HG03066 (cell line): ENCODE measurements around the gene VAV2.

Source experiments
- ATAC-seq: cut with Tn5 transposase; IDR thresholded peaks from one replicate; pipeline ENCODE4 v1.9.1; 2021; ENCODE audit warnings: low read depth; ENCODE audit not compliant: unreplicated experiment

Gene VAV2

DNA sequence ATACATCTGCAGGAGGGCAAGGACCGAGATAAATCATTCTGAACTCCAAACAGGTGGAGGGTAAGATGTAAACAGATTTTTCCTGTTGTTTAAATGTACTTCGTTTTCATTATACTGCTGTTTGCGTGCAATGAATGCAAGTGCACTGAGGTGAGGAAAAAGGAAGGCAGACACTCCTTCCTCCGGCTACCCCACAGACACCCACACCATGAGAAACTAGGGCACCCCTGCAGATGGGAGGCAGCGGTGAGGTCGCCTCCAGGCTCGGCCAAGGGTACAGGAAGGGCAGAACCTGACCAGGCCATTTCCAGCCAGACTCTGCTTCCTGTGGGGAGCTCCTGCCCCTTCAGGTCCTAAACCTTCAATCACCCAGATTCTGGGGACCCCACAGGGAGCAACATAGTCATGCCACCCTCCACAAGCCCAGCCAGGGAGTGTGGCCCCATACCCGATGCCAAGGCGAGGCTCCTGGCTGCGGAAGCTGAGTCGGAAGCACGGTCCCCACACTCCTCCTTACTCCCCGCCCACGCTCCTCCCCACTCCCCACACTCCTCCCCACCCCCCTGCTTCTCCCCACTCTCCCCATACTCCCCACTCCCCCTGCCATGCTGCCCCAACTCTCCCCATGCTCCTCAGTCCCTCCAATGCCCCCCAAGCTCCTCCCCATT is 37.1 kb downstream of the VAV2 start:
- no peak for ATAC-seq

DNA sequence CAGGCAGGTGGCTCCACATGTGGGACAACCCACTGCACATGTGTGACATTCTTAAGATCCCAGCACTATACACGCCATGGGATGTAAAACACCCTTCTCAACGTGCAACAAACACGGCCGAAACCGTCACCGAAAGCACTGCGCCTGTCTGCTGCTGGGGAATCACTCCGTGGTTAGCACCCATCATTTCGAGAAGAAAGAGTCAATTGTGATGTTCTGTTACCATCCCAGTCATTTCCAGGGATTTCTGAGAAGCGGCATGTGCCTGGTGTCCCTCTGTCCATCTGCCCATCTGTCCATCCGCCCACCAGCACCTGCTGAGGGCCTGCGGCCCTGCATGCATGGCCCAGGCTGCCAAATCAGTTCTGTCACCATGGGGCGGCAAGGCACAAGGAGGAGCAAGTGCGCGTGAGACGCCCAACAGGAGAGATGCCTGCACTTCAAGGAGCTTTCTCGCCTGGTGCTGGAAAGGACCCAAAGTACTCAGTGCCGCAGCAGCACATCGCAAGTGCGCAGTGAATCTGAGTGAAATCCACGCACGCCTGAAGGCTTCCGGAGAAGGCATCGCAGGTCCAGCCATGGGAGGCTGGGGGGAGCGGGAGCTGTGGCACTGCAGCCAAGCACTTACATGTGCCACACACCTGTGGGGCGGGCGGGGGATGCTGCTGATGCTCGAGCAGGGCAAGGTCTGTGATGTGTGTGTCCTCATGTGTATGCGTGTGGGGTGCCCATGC is 38.0 kb downstream of the VAV2 start:
- no peak for ATAC-seq

DNA sequence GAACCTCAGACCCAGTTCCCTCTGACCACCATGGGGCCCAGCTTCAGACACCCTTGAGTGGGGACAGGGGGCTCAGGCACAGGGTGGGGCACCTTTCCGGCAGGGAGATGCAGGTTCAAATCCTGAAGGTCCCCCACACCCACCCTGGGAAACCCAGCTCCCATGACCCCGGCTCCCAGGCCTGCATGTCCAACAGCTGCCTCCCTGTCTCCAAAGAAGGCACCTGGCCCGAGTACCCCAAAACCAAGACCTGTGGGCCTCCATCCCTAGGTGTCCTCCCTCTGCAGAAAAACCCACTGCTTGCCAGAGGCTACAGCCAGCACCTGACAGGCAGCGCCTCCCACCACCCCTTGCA is 38.5 kb downstream of the VAV2 start:
- ATAC-seq = no peak

DNA sequence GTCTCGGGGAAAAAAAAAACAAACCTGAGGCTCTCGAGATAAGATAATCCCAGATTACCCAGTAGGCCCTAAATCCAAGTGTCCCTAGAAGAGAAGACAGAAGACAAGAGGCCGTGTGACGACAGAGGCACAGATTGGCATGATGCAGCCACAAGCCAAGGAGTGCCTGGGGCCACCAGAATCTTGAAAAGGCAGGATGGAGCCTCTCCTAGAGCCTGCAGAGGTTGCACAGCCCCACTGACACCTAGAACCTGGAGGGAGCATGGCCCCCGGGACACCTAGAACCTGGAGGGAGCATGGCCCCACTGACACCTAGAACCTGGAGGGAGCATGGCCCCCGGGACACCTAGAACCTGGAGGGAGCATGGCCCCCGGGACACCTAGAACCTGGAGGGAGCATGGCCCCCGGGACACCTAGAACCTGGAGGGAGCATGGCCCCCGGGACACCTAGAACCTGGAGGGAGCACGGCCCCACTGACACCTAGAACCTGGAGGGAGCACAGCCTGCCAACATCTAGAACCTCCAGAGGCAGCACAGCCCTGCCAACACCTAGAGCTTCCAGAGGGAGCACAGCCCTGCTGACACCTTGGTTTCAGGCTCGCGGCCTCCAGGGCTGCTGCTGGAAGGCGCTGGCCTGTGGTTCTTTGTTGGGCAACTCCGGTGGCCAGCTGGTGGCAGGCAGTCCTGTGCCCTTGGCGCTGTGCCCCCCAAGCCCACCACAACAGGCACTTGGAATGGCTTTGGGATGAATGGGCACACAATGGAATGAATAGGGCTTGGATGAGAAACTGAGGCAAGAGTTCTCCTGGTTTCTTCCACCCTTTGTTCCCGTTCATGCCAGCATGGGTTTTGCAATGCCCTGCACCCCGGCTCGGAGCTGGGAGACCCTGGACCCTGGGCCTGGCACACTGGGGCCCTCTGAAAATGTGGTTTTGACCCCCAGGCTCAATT is 39.2 kb downstream of the VAV2 start:
- no peak for ATAC-seq

DNA sequence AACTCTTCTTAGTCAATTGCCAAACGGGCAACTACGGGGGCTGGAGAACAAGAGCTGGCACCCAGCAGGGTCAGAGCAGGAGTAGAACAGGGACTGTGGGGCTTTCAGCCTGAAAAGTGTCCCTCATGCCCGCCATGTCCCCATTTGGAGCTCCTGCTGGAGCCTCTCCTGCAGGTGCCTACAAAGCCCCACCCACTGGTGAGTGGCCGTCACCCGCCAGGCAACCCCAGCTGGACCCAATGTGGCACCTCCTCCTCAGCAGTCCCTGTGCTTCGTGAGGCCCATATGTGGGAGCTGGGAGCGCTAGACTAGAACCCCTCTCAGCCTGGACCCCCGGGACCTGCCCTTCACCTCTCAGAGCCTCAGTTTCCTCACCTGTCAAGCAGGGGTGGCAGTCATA is 40.9 kb downstream of the VAV2 start:
- ATAC-seq = no peak

DNA sequence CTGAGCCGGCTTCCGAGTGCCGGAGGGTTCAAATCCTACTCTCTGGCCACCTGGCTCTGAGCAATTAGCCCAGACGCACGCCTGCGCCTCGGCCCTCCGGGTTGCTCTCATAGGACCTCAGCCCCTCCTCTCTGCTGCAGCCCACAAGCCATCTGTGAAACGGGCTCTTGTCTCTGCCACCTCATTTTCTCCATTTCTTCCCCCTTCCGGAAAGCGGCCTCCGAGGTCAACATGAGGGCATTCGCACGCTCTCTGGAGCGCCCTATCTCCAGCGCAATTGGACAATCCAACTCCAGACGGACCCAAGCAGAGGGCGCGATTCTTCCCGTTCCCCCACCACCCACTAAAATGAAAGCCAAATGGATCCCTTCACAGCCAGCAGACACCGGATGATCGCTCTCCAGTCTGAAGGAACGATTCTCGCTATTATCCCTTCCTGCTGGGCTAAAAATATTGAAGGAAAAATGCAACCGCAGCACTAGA is 41.5 kb downstream of the VAV2 start:
- ATAC-seq = no peak

DNA sequence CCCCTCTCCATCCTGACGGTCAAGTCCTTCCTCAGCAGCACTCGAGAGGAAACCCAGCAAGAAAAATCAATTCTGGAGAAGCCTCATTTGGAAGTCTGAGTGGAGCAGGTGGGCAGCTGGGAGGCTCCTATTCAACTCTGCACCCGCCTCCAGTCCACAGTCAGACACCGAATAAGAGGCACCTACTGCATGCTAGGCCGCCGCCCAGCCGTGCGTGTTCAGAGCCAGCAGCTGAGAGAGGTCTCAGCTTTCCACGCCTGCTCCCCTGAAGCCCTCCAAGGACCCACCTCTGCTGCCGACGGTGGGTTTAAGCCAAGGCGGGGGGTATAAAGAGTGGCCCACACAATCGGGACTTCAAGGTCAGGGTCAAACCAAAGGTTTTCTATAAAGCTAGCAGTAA is 41.9 kb downstream of the VAV2 start:
- ATAC-seq = no peak

DNA sequence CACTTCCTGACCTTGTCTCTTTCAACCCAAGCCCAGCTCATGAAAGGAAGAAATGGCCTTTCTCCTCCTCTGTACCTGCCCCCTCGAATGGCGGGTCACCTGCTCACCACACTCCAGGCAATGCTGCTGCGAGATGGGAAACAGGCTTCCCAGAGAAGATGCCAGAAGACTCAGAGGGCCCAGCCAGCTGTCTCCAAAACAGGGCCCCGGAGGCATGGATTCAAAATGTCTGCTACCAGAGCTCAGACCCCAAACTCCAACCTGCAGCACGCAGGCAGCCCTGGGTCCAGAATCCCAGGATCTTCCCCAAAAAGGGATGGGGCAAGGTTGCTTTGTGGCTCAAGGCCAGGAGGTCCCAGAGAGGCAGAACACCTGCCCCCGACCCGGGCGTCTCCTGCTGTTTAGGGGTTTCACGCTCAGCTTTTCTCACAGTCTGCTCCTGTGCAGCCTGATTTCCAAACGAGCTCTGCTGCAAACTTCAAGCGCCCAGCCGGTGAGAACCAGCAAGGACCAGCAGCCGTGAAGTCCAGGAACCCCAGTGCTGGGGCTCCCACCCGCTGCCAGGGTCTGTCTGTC is 42.5 kb downstream of the VAV2 start:
- ATAC-seq = no peak

DNA sequence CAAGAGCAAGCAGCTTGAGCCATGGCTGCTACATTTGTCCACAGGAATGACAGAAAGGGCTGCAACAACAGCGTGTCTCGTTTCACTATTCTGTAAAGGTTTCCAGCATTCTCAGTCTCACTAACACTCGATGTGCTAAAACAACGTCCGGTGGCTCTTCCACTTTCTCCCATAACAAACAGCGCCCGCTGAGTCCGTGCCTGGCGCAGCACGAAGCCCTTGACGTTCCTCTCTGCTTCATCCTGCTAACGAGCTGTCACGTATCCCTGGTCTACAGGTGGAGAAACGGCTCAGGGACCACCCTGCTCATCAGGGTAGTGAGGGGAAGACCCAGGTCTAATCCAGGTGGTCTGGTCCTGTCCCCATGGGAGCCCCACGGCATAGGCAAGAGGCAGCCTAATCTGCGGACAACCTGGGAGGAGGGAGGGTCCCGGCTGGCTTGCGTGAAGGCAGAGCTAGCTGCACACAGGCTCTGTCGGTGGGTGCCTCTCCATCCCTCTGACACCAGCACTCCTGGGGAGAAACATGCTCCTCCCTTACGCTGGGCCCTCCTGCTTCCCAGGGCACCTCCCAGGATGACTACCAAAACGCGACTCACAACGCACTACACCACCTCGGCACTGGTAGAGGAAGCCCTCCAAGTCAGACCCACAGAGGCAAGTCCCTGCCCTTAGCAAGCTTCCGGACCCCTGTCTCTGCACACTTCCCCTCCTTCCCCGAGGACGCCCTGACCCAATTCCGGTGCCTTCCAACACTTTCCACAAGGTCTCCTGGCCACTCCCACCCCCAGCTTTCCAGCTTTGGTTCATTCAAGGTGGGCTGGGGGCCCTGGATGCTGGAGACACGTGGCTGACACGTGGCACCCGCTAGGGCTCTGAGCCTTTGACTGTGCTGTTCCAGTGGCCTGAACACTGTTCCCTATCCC is 43.3 kb downstream of the VAV2 start:
- no peak for ATAC-seq

DNA sequence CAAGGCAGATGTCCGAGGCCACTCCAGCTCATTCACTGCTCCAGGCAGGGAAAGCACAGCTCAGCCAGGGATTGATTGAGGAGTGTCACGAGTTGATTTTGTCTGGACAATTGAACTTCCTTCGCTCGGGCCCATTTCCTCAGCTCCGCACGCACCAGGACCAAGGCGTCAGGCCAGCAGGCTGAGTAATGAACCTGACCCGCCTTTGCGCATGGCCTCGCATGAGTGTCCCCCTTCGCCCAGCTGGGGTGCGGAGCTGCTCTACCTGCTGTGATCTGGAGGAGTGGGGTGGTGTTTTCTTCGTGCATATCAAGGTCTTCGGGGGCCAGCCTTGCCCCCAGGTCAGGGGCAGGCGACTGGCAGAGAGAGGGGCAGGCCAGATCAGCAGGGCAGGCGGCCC is 44.0 kb downstream of the VAV2 start:
- no peak for ATAC-seq

DNA sequence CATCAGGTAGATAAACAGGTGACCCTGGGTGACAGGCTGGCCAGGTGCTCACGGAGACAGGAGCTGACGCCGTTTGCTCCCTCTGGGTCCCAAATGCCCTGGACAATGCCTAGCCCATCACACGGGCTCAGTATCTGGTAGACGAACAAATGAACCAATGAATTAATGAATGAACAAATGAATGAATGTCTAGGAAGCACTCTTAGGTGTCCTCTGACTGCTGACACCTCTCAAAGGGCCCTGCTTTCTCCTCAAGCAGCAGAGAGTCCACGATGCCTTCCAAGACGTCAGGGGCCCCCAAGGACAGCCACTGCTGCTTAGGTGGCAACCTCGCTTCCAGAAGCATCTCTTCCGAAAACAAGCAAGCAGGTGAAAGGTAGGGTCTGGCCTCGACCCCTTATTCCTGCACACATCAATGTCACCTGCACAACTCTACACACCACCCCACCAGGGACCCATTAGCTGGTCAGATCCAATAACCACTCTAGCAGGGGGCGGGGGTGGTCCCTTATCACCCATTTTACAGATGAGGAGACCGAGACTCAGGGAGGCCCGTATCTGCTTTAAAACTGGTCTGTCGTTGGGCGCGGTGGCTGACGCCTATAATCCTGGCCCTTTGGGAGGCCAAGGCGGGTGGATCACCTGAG is 45.2 kb downstream of the VAV2 start:
- no peak for ATAC-seq

DNA sequence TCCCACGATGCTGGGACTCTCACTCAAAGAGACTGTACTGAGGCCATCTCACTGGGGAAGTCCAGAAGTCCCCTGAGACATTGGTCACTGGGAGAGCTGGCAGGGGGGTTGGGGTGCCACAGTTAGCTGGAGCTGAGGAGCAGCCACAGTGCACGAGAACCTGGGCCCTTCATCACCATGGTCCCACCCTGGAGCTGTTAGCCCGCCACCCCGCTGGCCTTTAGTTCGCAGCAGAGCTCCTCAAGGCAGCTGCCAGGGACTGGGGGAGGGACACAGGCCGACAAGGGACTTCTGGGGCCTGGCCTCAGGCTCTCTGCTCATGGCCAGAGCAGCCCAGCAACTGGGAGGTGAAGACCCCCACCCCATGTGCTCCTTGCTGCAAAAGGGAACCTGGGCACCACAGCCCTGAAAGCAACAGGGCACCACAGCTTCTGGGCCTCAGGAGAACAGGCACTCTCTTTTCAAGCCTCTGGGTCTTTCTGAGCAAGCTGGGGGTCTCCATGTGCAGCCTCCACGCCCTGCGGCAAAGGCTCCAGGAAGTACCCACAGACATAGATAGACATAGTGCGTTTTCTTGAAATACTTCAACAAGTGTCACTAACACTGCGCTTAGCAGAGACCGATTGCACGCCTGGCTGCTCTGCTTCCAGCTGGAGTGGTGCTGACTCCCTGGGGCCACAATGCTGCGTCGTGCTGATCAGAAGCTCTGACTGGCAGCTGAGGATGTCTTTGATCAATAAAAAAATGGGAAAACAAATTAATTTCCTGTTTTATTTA is 46.0 kb downstream of the VAV2 start:
- peak; percentile 72 for ATAC-seq

DNA sequence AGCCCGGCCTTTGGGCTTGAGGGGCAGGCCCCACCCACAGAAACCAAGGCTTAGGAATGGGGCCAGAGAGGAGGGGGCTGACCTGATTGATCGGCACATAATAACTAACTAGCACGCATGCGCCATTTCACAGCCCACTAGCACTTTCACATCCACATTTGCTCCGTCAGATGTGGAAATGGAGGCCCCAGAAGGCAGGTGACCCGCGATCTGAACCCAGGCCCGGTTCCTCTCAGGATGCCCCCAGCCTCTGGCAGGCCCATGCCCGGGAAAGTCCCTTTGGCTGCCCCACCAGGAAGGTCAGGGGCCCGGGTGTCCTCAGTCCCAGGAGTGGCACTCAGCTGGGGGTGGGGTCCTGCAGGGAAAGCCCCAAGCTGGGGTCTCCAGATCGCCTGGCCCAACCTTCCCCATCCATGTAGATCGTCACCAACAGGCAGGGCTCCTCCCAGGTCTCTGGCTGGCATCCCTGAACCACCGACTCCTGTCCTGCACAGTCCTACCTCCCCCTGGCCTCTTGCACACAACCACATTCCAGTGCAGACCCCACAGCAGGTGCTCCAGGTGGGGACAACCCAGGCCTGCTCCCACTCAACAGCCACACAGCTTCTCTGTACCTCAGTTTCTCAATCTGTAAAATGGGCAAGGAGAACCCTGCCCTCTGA is 46.7 kb downstream of the VAV2 start:
- ATAC-seq = peak; percentile 48

DNA sequence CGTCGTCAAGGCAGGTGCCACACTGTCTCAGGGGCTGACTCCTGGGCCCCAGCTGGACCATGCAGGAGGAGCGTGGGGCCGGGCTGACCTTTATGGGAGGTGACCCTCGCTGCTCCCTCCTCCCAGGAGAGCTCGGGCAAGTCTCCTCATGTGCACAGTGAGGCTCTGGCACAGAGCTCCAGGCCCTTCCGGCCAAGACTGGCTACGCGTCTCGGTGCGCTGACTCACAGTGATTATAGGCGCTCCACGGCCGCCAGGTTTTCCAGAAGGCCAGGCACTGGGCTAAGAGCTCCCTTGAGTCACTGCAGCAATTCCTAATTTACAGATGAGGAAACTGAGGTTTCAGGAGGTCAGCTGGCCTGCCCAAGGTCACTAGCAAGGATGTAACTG is 47.4 kb downstream of the VAV2 start:
- ATAC-seq = no peak

DNA sequence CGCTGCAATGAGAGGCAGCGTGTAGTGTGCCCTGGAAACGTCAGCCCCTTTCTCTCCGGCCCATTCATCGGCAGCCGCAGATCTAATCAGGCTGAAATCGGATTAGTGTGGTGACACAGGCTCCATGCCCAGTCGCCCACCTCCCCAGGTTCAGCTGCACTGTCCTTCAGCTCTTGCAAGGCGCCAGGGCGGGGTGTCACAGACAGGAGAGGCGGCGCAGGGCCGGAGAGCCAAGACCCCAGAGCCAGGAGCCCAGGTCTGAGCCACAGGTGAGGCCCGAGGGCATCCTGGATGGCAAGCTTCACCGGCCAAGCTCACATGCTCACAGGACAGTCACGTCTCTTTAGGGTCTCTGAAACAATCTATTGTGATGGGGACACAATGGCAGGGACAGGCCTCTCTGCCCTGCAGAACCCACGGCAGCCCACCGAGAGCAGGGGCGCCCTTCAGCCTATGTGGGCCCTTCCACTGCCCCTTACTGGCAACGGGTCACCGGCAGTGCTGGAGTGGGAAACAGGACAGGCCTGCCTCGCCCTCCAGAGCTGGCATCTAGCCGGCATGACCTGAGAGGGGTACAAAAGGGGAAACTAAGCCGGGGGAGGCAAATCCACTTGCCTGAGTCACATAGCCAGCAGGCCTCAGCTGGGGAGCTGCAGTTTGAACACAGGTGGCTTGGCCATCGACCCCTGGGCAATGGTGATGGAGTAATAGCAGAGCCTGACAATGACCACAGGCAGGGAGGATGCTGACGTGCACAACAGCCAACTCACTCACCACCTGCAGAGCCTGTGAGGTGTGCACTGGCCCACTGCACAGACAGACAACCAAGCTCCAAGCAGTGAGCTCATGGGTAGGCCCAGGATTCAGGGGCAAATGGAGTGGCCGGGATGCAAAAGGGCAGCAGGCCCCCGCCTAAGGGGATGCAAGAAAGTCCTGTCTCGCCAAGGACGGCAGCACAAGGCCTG is 48.1 kb downstream of the VAV2 start:
- no peak for ATAC-seq

DNA sequence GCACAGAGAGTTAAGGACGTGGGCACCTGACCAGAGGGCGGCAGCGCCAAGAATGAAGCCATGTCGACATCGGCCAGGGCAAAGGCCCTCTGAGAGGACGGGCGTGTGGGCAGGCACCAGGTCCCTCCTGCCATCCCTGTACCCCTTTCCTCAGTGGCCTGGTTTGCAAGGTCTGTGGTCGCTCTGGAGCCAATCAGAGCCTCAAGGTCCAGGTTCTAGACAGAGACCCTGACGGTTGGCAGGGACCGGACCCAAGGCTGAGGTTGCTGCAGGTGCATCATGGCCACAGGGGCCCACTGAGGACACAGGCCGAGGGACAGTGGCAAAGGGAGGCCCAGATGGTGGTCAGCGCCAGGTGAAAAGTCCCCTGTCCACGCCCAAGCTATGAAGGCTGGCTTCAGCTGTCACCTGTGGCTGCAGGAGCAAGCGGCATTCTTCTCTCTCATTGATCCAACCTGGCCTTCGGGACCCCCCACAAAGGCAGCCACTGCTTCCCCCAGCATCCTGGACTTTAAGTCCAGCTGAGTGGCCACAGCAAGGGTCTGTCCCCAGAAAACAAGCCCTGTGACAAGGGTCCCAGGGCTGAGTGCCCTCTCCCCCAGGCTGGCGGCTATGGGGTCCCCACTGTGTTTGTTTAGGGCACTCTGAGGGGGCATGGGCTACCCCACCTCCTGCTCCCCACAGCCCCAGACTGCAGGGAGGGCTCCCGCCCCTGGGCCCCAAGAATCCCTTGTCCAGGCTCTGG is 48.9 kb downstream of the VAV2 start:
- no peak for ATAC-seq
